OCI-LY3 (cell line): ENCODE measurements around the gene AGAP2.

Experiments used
- CTCF ChIP-seq: fragments of 200-600, 300-600 bp; sonication (generic); IDR thresholded peaks from 2 replicates; pipeline ENCODE4 v1.5.1; 2014; ENCODE audit warnings: antibody characterized with exemption, low read length, low read depth
- EZH2phosphoT487 ChIP-seq: fragments of 200-600 bp; shearing (Covaris generic); IDR thresholded peaks from 2 replicates; pipeline ENCODE4 v1.6.1; 2018; ENCODE audit warnings: antibody characterized with exemption, mixed run types, low read depth

GRCh38 chr12:57767305-57767698 is 28.8 kb upstream of the AGAP2 start:
- TF ChIP-seq CTCF (no peak), EZH2phosphoT487 (no peak)
